ENCODE measurements around the gene DMPK. TPM values are rescaled to one million over a fixed set of nuclear protein-coding genes. Genes with fewer than 3 reads are reported as not detected.
A peak's percentile ranks its signal among the peaks of the same experiment; 100 is the strongest.

The DMPK gene
- total and polyA plus RNA-seq, 2 of the 4 experiments (the other 2 are of a cell fraction), result 7.9 to 50.7 TPM

DNA sequence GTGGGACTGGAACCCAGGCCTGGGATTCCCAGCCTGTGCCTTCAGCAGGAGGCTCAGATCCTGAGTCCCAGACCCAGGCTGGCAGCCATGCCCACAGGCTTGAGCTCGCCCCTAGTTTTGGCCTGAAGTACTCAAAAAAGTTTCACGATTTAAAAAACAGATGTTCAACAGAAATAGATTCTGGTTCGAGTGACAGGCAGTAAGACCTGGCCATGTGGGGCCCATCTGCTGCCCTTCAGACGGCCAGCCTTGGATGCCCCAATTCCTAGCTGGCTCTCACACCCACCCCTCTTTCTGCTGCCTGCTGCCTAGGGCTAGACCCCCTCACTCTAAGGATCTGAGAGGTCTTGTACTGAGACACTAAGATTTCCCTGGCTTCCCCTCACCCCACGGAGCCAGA, 2.8 kb upstream of the DMPK start:
- peaks cover 46% of the 10 kb centered on the region for H3K36me3 ChIP-seq (ENCODE audit: control insufficient read depth, insufficient read depth, low read length)
- no peak overlapping the region for H3K4ac ChIP-seq (ENCODE audit: low read depth, low read length)
- peak overlapping the region; percentile 65; the same call in 1 of the 2 replicates for H3K23ac ChIP-seq (ENCODE audit: low read depth, low read length)
- no peak overlapping the region for H2AFZ ChIP-seq (replicated peaks; ENCODE audit: low read length, poor library complexity)
- in situ Hi-C loops (cut with MboI; ENCODE audit: low sequenced_read_pairs), result no loop called here
- WGBS, 2 experiments (ENCODE audit: extremely low coverage in 2 of 2, insufficient read length in 1 of 2), result 100% methylated on average over 2 of the region's 5 CpGs; no CpG with 5 or more reads in 1 of the 2 experiments
- no peak overlapping the region for H3K14ac ChIP-seq (replicated peaks; ENCODE audit: low read depth, low read length)
- H3K9ac ChIP-seq (ENCODE audit: low read depth, low read length), result no peak overlapping the region
- no peak overlapping the region for H4K5ac ChIP-seq (ENCODE audit: low read depth, low read length)
- DNase-seq (no peak), ATAC-seq (ENCODE audit: low read depth) (no peak)
- H3K9me3 ChIP-seq (ENCODE audit: control insufficient read depth, insufficient read depth, low read length), result no peaks in the 10 kb centered on the region
- no peak for TF ChIP-seq RCOR1 (IDR thresholded peaks at IDR 0.05; ENCODE audit: insufficient replicate concordance, low read length)
- no TSS peak for BruUV-seq (replicated peaks)
- peaks cover 17% of the 10 kb centered on the region for H4K20me1 ChIP-seq (ENCODE audit: insufficient read depth, low read length)
- no peak overlapping the region for H3K27ac ChIP-seq (ENCODE audit: insufficient read depth, low read length)
- dilution Hi-C loops (cut with HindIII; ENCODE audit: low sequenced_read_pairs, unreplicated experiment), result no loop called here
- no peaks in the 10 kb centered on the region for H3K27me3 ChIP-seq (ENCODE audit: control insufficient read depth, insufficient read depth, low read length)
- H3K4me2 ChIP-seq (ENCODE audit: low read depth, low read length), result no peak overlapping the region
- no peak overlapping the region for H2BK120ac ChIP-seq (ENCODE audit: low read depth, low read length)
- no peak overlapping the region for H2BK5ac ChIP-seq (ENCODE audit: low read depth, low read length, poor library complexity, severe bottlenecking)
- peak overlapping the region; percentile 30 for H2AK9ac ChIP-seq (replicated peaks; ENCODE audit: low read depth, low read length, poor library complexity)
- H3K9me1 ChIP-seq (ENCODE audit: insufficient read depth, low read length), result peaks cover 17% of the 10 kb centered on the region
- peaks cover 30% of the 10 kb centered on the region for H3K4me1 ChIP-seq (ENCODE audit: control insufficient read depth, insufficient read depth, low read length)
- H3K79me1 ChIP-seq (ENCODE audit: low read depth in 1 of 2, low read length in 2 of 2), result peaks cover 29 to 78% of the 10 kb centered on the region in 2 experiments
- H2BK15ac ChIP-seq (ENCODE audit: low read depth, low read length), result no peak overlapping the region
- H3K18ac ChIP-seq (ENCODE audit: low read depth, low read length), result no peak overlapping the region
- POLR2A ChIA-PET (ENCODE audit: unreplicated experiment), result interaction anchor here (0.6 kb wide), 1 partner anchor 8 kb away, joined by 6 read pairs; the partner anchor contains the start of gene DMWD
- H2BK20ac ChIP-seq (ENCODE audit: low read depth, low read length), result no peak overlapping the region
- no peak overlapping the region for H3K4me3 ChIP-seq (ENCODE audit: insufficient read depth, low read depth, low read length)
- H3K56ac ChIP-seq (ENCODE audit: extremely low read depth, insufficient read depth, low read length), result no peak overlapping the region
- CTCF ChIA-PET, result no interaction called here
- intact Hi-C loops (cut with micrococcal nuclease), result no loop called here
- no peak overlapping the region; the same call in 1 of the 2 replicates for H4K91ac ChIP-seq (ENCODE audit: insufficient read depth, low read depth, low read length)
- H4K8ac ChIP-seq (ENCODE audit: low read depth in 2 of 2, low read length in 2 of 2), result no peak overlapping the region
- H2AK5ac ChIP-seq (ENCODE audit: low read depth, low read length), result peak overlapping the region; percentile 15; the same call in 1 of the 2 replicates
